ENCODE results near the gene SCT.
"Not testable (repeated sequence)": the region's sequence is repeated elsewhere in the genome, so short reads cannot be mapped to it uniquely, and the experiment has no call there.

The SCT gene

GRCh38 chr11:655036-655726, 28.2 kb upstream of the SCT start:
- no peak overlapping the region for H3K9ac ChIP-seq (ENCODE audit: low read length)
- no peak overlapping the region for H3K27ac ChIP-seq (ENCODE audit: low read length)
- H4K20me1 ChIP-seq (ENCODE audit: insufficient read depth, low read length): no peaks in the 10 kb centered on the region
- H3K4me1 ChIP-seq (ENCODE audit: low read length): no peaks in the 10 kb centered on the region
- no peaks in the 10 kb centered on the region for H3K27me3 ChIP-seq (ENCODE audit: low read depth, low read length)
- H3K9me3 ChIP-seq (ENCODE audit: insufficient read depth, low read length): no peaks in the 10 kb centered on the region
- no peaks in the 10 kb centered on the region for H3K79me2 ChIP-seq (ENCODE audit: low read length)
- no peak overlapping the region for H3K4me3 ChIP-seq (ENCODE audit: low read length)
- peaks cover 6% of the 10 kb centered on the region for H3K36me3 ChIP-seq (replicated peaks; ENCODE audit: low read depth, low read length)
- no peak overlapping the region for H2AFZ ChIP-seq (ENCODE audit: low read depth, low read length)
- H3K4me2 ChIP-seq (ENCODE audit: low read length): no peak overlapping the region
- TF ChIP-seq CTCF (IDR thresholded peaks at IDR 0.05; ENCODE audit: low read depth, low read length) (no peak), EZH2phosphoT487 (IDR thresholded peaks at IDR 0.05; ENCODE audit: low read depth) (no peak)

DNA sequence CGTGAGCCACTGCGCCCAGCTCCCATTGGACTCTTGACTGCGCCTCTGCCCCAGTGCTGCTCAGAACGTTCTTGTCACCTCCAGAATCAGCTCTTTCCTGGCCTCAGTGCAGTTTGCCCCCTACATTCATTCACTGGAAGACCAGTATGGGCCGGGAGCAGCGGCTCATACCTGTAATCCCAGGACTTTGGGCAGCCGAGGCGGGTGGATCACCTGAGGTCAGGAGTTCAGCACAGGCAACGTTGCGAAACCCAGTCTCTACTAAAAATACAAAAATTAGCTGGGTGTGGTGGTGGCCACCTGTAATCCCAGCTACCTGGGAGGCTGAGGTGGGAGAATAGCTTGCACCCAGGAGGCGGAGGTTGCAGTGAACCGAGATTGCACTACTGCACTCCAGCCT, 27.5 kb upstream of the SCT start:
- not testable (repeated sequence) for H3K4me3 ChIP-seq (ENCODE audit: low read length); H4K20me1 ChIP-seq (ENCODE audit: insufficient read depth, low read length); H2AFZ ChIP-seq (ENCODE audit: low read depth, low read length); H3K9me3 ChIP-seq (ENCODE audit: insufficient read depth, low read length); H3K36me3 ChIP-seq (replicated peaks; ENCODE audit: low read depth, low read length); H3K4me2 ChIP-seq (ENCODE audit: low read length); H3K27me3 ChIP-seq (ENCODE audit: low read depth, low read length); H3K4me1 ChIP-seq (ENCODE audit: low read length); H3K9ac ChIP-seq (ENCODE audit: low read length); H3K27ac ChIP-seq (ENCODE audit: low read length); H3K79me2 ChIP-seq (ENCODE audit: low read length)

DNA sequence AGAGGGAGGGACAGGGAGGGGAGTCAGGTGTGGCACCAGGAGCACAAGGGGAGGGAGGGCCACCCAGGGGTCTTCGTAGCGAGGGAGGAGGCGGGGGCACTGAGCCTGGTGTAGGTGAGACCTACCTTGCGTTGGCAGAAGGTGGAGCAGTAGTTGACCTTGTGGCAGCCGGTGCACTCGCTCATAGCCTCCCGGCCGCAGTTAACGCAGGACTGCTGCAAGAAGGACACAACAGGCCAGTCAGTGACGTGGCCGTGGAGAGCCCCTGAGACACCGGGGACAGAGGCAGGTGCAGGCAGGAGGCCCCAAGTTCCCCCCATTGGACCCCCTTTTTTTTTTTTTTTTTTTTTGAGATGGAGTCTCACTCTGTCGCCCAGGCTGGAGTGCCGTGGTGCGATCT, 26.9 kb upstream of the SCT start:
- H4K20me1 ChIP-seq (ENCODE audit: insufficient read depth, low read length): no peaks in the 10 kb centered on the region
- H3K4me3 ChIP-seq (ENCODE audit: low read length): no peak overlapping the region
- H2AFZ ChIP-seq (ENCODE audit: low read depth, low read length): no peak overlapping the region
- H3K4me2 ChIP-seq (ENCODE audit: low read length): no peak overlapping the region
- H3K9me3 ChIP-seq (ENCODE audit: insufficient read depth, low read length): no peaks in the 10 kb centered on the region
- H3K36me3 ChIP-seq (replicated peaks; ENCODE audit: low read depth, low read length): peaks cover 6% of the 10 kb centered on the region
- no peaks in the 10 kb centered on the region for H3K27me3 ChIP-seq (ENCODE audit: low read depth, low read length)
- H3K9ac ChIP-seq (ENCODE audit: low read length): no peak overlapping the region
- no peak overlapping the region for H3K27ac ChIP-seq (ENCODE audit: low read length)
- no peaks in the 10 kb centered on the region for H3K79me2 ChIP-seq (ENCODE audit: low read length)
- TF ChIP-seq EZH2phosphoT487 (IDR thresholded peaks at IDR 0.05; ENCODE audit: low read depth) (no peak), CTCF (IDR thresholded peaks at IDR 0.05; ENCODE audit: low read depth, low read length) (no peak)
- H3K4me1 ChIP-seq (ENCODE audit: low read length): no peaks in the 10 kb centered on the region

DNA sequence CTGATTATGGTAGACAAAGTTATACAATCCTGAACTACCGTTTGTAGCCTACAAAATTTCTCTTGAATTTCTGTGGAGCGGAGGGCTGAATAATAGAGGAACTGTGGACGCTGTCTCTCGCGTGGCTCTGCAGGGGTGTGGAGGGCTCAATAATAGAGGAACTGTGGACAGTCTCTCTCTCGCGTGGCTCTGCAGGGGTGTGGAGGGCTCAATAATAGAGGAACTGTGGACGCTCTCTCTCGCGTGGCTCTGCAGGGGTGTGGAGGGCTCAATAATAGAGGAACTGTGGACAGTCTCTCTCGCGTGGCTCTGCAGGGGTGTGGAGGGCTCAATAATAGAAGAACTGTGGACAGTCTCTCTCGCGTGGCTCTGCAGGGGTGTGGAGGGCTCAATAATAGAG, 26.2 kb upstream of the SCT start:
- H3K9me3 ChIP-seq (ENCODE audit: insufficient read depth, low read length); H3K4me2 ChIP-seq (ENCODE audit: low read length); H3K27me3 ChIP-seq (ENCODE audit: low read depth, low read length); H3K36me3 ChIP-seq (replicated peaks; ENCODE audit: low read depth, low read length); H3K4me3 ChIP-seq (ENCODE audit: low read length); H3K27ac ChIP-seq (ENCODE audit: low read length); H3K79me2 ChIP-seq (ENCODE audit: low read length); H2AFZ ChIP-seq (ENCODE audit: low read depth, low read length); H3K9ac ChIP-seq (ENCODE audit: low read length); H4K20me1 ChIP-seq (ENCODE audit: insufficient read depth, low read length); H3K4me1 ChIP-seq (ENCODE audit: low read length): not testable (repeated sequence)

GRCh38 chr11:650482-650881, 23.5 kb upstream of the SCT start:
- no peak overlapping the region for H2AFZ ChIP-seq (ENCODE audit: low read depth, low read length)
- H3K79me2 ChIP-seq (ENCODE audit: low read length): no peaks in the 10 kb centered on the region
- H3K9ac ChIP-seq (ENCODE audit: low read length): no peak overlapping the region
- H3K4me1 ChIP-seq (ENCODE audit: low read length): no peaks in the 10 kb centered on the region
- H3K4me3 ChIP-seq (ENCODE audit: low read length): no peak overlapping the region
- TF ChIP-seq CTCF (IDR thresholded peaks at IDR 0.05; ENCODE audit: low read depth, low read length) (no peak), EZH2phosphoT487 (IDR thresholded peaks at IDR 0.05; ENCODE audit: low read depth) (no peak)
- H3K27me3 ChIP-seq (ENCODE audit: low read depth, low read length): no peaks in the 10 kb centered on the region
- no peaks in the 10 kb centered on the region for H4K20me1 ChIP-seq (ENCODE audit: insufficient read depth, low read length)
- H3K4me2 ChIP-seq (ENCODE audit: low read length): no peak overlapping the region
- no peak overlapping the region for H3K27ac ChIP-seq (ENCODE audit: low read length)
- peaks cover 6% of the 10 kb centered on the region for H3K36me3 ChIP-seq (replicated peaks; ENCODE audit: low read depth, low read length)
- H3K9me3 ChIP-seq (ENCODE audit: insufficient read depth, low read length): no peaks in the 10 kb centered on the region

GRCh38 chr11:647672-648158, 20.7 kb upstream of the SCT start:
- not testable (repeated sequence) for H3K4me3 ChIP-seq (ENCODE audit: low read length); H3K27ac ChIP-seq (ENCODE audit: low read length); H3K9me3 ChIP-seq (ENCODE audit: insufficient read depth, low read length); H4K20me1 ChIP-seq (ENCODE audit: insufficient read depth, low read length); H3K9ac ChIP-seq (ENCODE audit: low read length); H3K4me1 ChIP-seq (ENCODE audit: low read length); H3K4me2 ChIP-seq (ENCODE audit: low read length); H3K36me3 ChIP-seq (replicated peaks; ENCODE audit: low read depth, low read length); H3K79me2 ChIP-seq (ENCODE audit: low read length); H3K27me3 ChIP-seq (ENCODE audit: low read depth, low read length); H2AFZ ChIP-seq (ENCODE audit: low read depth, low read length)

All from OCI-LY3 (cell line).